Measurements from ENCODE around the gene CHST11. TPM values are rescaled to one million over a fixed set of nuclear protein-coding genes. Genes with fewer than 3 reads are reported as not detected.
A peak's percentile ranks its signal among the peaks of the same experiment; 100 is the strongest.

CHST11 gene
- total and polyA plus RNA-seq, 3 donors from 2014 or later = 5.1 to 36.9 (median 23.9) TPM

GRCh38 chr12:104657726-104658484 lies 201.2 kb downstream of the CHST11 start:
- intact Hi-C loops (cut with DNase I; ENCODE audit: low total_unique reads) = no loop called here
- no peaks in the 10 kb centered on the region for H3K4me1 ChIP-seq
- WGBS, 2 donors = 84 to 88% methylated on average over 13 of the region's 13 CpGs
- H3K27ac ChIP-seq = no peak overlapping the region
- no peaks in the 10 kb centered on the region for H3K27me3 ChIP-seq
- TF ChIP-seq CTCF (IDR thresholded peaks at IDR 0.05) = no peak
- no peak for TF ChIP-seq POLR2A (IDR thresholded peaks at IDR 0.05)
- no peak overlapping the region for H3K4me3 ChIP-seq
- no peaks in the 10 kb centered on the region for H3K9me3 ChIP-seq
- DNase-seq = no peak
- no peaks in the 10 kb centered on the region for H3K36me3 ChIP-seq (ENCODE audit: low read depth, missing control alignments)

DNA sequence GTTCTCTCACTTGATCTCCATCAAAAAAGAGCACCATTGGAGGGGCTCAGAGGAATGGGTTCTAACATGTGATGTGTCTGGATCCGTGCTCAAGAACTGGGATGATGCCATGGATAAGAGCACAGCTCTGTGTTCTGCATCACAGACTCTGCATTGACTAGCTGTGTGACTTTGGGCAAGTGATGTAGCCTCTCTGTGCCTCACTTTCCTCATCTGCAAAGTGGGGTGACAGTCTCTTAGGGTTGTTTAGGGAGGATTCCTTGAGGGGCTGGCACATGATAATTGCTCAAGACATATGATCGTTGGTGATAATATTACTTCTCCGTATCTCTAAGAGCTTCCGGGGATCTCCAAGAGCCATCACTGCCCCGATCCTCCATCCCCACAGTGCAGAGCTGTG lies 202.3 kb downstream of the CHST11 start:
- H3K27me3 ChIP-seq = no peaks in the 10 kb centered on the region
- intact Hi-C loops (cut with DNase I; ENCODE audit: low total_unique reads) = no loop called here
- 93 to 94% methylated on average over 5 of the region's 5 CpGs for WGBS, 2 donors

DNA sequence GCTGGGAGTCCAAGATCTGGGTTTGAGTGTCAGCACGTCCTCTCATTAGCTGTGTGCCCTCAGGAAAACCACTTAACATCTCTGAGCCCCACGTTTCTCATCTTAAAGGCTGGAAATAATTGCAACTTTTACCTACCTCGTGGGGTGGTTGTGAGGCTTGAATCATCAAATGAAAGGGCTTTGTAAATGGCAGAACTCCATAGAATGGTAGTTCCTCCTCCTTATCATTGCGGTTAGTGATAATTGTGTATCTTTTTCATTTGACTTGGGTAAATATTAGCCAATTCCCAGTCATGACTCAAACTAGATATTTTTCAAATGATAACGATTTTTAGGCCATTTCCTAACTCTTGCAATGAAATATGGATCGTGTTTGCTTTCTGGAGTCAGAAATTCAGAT lies 205.5 kb downstream of the CHST11 start:
- WGBS, 2 donors = 65 to 71% methylated on average over 6 of the region's 6 CpGs
- Histone ChIP-seq H3K27ac (no peak overlapping the region), H3K4me1 (peaks cover 7% of the 10 kb centered on the region), H3K4me3 (no peak overlapping the region), H3K36me3 (ENCODE audit: low read depth, missing control alignments) (no peaks in the 10 kb centered on the region), H3K27me3 (no peaks in the 10 kb centered on the region), H3K9me3 (no peaks in the 10 kb centered on the region)
- intact Hi-C loops (cut with DNase I; ENCODE audit: low total_unique reads) = no loop called here
- no peak for DNase-seq
- TF ChIP-seq POLR2A (IDR thresholded peaks at IDR 0.05) (no peak), CTCF (IDR thresholded peaks at IDR 0.05) (no peak)

More for the DNA sequence above, 202.3 kb downstream of the CHST11 start:
- Histone ChIP-seq H3K9me3 (no peaks in the 10 kb centered on the region), H3K27ac (no peak overlapping the region), H3K4me1 (no peaks in the 10 kb centered on the region), H3K4me3 (no peak overlapping the region), H3K36me3 (ENCODE audit: low read depth, missing control alignments) (no peaks in the 10 kb centered on the region)
- TF ChIP-seq POLR2A (IDR thresholded peaks at IDR 0.05) (no peak), CTCF (IDR thresholded peaks at IDR 0.05) (no peak)
- DNase-seq = no peak

DNA sequence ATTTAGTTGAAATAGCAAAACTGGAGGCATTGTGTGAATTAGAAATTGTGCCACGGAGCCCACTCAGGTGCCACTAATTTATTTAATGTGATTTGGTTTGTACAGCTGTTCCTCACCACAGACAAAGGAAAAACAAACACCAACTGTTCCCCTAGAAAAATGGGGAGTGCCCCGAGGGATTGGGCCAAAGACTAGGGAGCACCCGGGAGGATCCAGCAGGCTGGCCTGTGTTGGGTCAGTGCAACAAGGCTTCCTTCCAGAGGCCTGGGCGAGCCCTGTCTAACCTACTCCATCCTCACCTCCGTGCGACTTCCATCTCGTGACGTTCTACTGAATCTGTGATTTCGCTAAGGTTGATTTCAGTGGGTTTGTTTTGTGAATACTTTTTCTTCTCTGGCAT lies 206.2 kb downstream of the CHST11 start:
- TF ChIP-seq CTCF (IDR thresholded peaks at IDR 0.05) = no peak
- TF ChIP-seq POLR2A (IDR thresholded peaks at IDR 0.05) = no peak
- no peak for DNase-seq
- Histone ChIP-seq H3K27me3 (no peaks in the 10 kb centered on the region), H3K27ac (no peak overlapping the region), H3K36me3 (ENCODE audit: low read depth, missing control alignments) (no peaks in the 10 kb centered on the region), H3K4me3 (no peak overlapping the region), H3K9me3 (no peaks in the 10 kb centered on the region), H3K4me1 (peaks cover 14% of the 10 kb centered on the region)
- WGBS, 2 donors = 89 to 93% methylated on average over 9 of the region's 9 CpGs
- intact Hi-C loops (cut with DNase I; ENCODE audit: low total_unique reads) = no loop called here

DNA sequence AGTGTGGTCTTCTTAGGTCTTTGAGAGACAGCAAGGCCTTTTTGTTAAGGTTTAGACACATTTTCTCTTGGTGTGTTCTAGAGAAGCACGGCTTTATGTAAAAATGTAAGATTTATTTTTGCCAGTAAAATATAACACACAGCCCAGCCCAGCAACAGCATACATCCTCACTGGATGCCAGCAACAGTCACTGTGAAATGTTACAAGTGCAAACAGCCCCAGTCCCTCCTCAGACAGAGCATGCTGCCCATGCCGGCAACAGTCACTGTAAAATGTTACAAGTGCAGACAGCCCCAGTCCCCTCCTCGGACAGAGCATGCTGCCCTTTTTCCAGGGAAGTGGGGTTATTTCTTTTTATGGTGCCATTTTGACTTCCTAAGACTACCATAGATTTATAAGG lies 207.6 kb downstream of the CHST11 start:
- peak; percentile 45 for DNase-seq
- Histone ChIP-seq H3K27me3 (no peaks in the 10 kb centered on the region), H3K4me1 (peaks cover 28% of the 10 kb centered on the region), H3K27ac (no peak overlapping the region), H3K36me3 (ENCODE audit: low read depth, missing control alignments) (no peaks in the 10 kb centered on the region), H3K9me3 (no peaks in the 10 kb centered on the region), H3K4me3 (no peak overlapping the region)
- intact Hi-C loops (cut with DNase I; ENCODE audit: low total_unique reads) = no loop called here
- no peak for TF ChIP-seq CTCF (IDR thresholded peaks at IDR 0.05)
- TF ChIP-seq POLR2A (IDR thresholded peaks at IDR 0.05) = no peak
- WGBS, 2 donors = 48 to 69% methylated on average over 3 of the region's 3 CpGs
